NCI-H1048 (cell line): Measurements from ENCODE around the gene MNT.

Experiments
- DNase-seq: peaks from one replicate; lab custom pipeline; 2025; lab: John Stamatoyannopoulos, UW

MNT gene

GRCh38 chr17:2396192-2396567 lies 4.7 kb downstream of the MNT start:
- DNase-seq: no peak

- no peak for DNase-seq
Observed at GRCh38 chr17:2395258-2396181, 5.3 kb downstream of the MNT start.

GRCh38 chr17:2394775-2395201 lies 6.1 kb downstream of the MNT start:
- no peak for DNase-seq

- DNase-seq: no peak
Observed at GRCh38 chr17:2393954-2394749, 6.7 kb downstream of the MNT start.

- DNase-seq: peak; percentile 76
Observed at GRCh38 chr17:2393174-2393953, 7.5 kb downstream of the MNT start.

GRCh38 chr17:2392252-2393173 lies 8.3 kb downstream of the MNT start:
- DNase-seq: peak; percentile 82

- no peak for DNase-seq
Observed at GRCh38 chr17:2391597-2392251, 9.1 kb downstream of the MNT start.

GRCh38 chr17:2390199-2390836 lies 10.5 kb downstream of the MNT start:
- no peak for DNase-seq

- DNase-seq: no peak
Observed at GRCh38 chr17:2388683-2389055, 12.2 kb downstream of the MNT start.

GRCh38 chr17:2388020-2388682 lies 12.7 kb downstream of the MNT start:
- no peak for DNase-seq

GRCh38 chr17:2387086-2388019 lies 13.5 kb downstream of the MNT start:
- no peak for DNase-seq

GRCh38 chr17:2386400-2387085 lies 14.3 kb downstream of the MNT start:
- no peak for DNase-seq

GRCh38 chr17:2385240-2386210 lies 15.3 kb downstream of the MNT start:
- DNase-seq: no peak

GRCh38 chr17:2384439-2385127 lies 16.3 kb downstream of the MNT start:
- no peak for DNase-seq

- DNase-seq: no peak
Observed at GRCh38 chr17:2383628-2384167, 17.2 kb downstream of the MNT start.
